Left cardiac atrium (tissue), 4 donors: ENCODE data around the gene CLEC2L. TPM values are rescaled to one million over a fixed set of nuclear protein-coding genes. Genes with fewer than 3 reads are reported as not detected.

Source experiments
- ATAC-seq, 2 donors: fragments of 200-7000 bp; cut with Tn5 transposase; one replicate each; pipeline ENCODE4 v1.9.1; 2020; ENCODE audit warnings: mild to moderate bottlenecking in 2 of 2, moderate library complexity in 2 of 2
- DNase-seq: peaks from one replicate; pipeline ENCODE4 v3.0.0-alpha.2; 2020
- intact Hi-C, 2 donors: fragments of 100-400 bp; cut with DNase I; formaldehyde crosslinking; loops; one replicate each; pipeline versions ENCODE4 v1.14.1 to v1.15.1; 2022 to 2023
- total RNA-seq, 2 donors: library from RNA; stranded (reverse); fragmentation: NEBNext Ultra II Directional; extraction: Animal tissue kit (Norgen Biotek cat#: 25700); gene quantifications; one replicate each; pipeline ENCODE4 v1.2.1, GENCODE V29; 2021
- donor health status: DM: no; HTN: yes; CAD: no.
- donor health status: DM: no; HTN: yes; CAD: no; lungs with severe emphysema.
- donor health status: DM: yes; HTN: yes; CAD: no.
- donor health status: Dilated cardiomyopathy.

Gene CLEC2L
- total RNA-seq, 2 donors from 2014 or later = 0.34 TPM; not detected in 1

DNA sequence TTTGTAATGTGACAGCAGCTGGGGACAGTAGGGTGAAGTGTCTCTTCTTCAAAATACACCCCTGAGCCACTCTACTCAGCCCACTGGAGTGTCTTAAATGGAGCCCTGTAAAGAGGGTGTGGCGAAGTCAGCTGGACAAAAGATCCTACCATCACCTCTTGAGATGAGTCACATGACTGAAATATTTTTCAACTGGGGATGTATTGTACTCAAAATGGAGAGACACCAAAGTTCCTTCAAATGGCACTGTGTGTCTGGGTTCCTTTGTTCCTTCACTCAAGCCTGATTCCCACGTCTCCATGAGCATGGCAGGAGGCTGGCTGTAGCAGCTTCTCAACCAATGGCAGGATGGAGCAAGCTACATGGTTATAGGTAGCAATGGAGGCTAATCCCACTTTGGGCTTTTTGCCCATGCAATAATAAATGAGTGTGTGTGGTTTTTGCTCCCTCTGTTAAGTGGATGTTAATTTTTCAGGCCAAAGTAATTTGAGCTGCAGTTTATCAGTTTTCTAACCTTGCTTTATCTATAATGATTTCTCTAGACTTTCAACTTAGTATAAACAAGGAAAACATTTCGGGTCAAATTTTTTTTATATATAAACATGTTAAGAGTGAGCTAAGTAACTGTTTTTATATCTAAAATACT, 68.2 kb downstream of the CLEC2L start:
- ATAC-seq (no peak), DNase-seq (no peak)
- intact Hi-C loops = no loop called here

DNA sequence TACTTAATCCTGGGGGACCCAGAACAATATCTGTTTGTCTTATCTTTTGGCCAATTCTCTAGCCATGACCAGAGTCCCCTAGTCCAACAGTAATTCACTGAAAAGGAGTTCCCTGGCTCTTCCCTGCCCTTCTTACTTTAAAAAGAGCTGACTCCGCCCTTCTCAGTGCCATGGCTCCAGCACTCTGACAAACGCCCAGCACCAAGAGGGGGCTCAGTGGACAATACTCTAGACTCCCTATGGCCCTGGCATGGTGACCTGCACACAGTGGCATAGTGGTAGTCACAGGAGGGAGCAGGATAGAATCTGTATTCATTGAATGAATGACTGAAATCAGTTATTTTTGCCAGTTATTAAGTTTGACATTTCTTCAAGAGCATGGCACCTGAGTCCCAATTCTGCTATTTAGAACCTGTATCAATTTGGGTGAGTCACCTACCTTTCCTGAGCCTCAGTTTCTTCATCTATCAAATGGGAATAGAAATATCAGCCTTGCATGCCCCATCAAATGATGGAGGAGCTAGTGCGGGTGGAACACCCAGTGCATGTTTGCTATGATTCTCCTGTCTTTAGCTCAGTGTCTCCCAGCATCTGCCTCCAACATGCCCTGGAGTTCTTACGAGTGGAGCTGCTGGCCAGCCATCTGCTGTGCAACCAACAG, 69.4 kb downstream of the CLEC2L start:
- no peak for DNase-seq
- intact Hi-C loops = no loop called here
- no peak for ATAC-seq

DNA sequence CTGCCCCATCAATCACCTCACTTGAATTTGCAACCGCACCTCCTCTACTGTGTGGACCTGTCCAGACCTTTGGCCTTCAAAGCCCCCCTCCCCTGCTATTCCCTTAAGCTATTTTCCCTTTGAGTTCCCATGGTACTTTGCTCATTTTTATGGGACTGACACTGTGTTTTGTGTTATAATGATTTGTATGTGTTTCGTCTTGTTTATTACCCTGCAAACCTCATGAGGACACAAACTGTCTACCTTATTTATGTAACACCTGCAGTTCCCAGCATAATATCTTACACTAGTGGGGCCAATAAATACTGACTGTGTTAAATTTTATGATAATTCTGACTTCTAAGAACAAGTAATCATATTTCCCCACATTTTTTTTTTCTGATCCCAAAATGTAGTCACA, 70.6 kb downstream of the CLEC2L start:
- ATAC-seq (no peak), DNase-seq (no peak)
- intact Hi-C loops = no loop called here

Other genes with a start within 250 kb of the CLEC2L start
- gene FMC1, start 182.3 kb upstream of the CLEC2L start, total RNA-seq = 10 to 100 TPM; 32.3 to 38.2 TPM
- 10 to 100 TPM; 46.4 to 52.3 TPM for gene LUC7L2, start 163.8 kb upstream of the CLEC2L start, total RNA-seq
- gene KLRG2, start 40.0 kb upstream of the CLEC2L start, total RNA-seq = not detected